Spleen (tissue), 11 donors: ENCODE measurements around the gene TTC24. TPM values are rescaled to one million over a fixed set of nuclear protein-coding genes. Genes with fewer than 3 reads are reported as not detected.

Experiments
- DNase-seq: peaks from one replicate; pipeline ENCODE4 v3.0.0-alpha.2; 2020
- H3K27ac ChIP-seq, 8 donors: fragments of 200-600 bp; sonication (generic) in 7 of 8; 1 replicate in 4 of 8; 2 replicates in 4 of 8; pipeline versions ENCODE4 v1.5.0 to v1.8.0; 2016 to 2021; ENCODE audit warnings: inconsistent platforms in 4 of 8, mild to moderate bottlenecking in 4 of 8, moderate library complexity in 1 of 8
- H3K27me3 ChIP-seq, 7 donors: fragments of 200-600 bp; sonication (generic) in 6 of 7; replicated peaks in 1 of 7; 1 replicate in 4 of 7; 2 replicates in 3 of 7; pipeline versions ENCODE4 v1.5.0 to v1.8.0; 2016 to 2021; ENCODE audit warnings: inconsistent platforms in 3 of 7, mild to moderate bottlenecking in 1 of 7
- H3K36me3 ChIP-seq, 6 donors: fragments of 200-600 bp; sonication (generic) in 5 of 6; 1 replicate in 4 of 6; 2 replicates in 2 of 6; pipeline versions ENCODE4 v1.5.0 to v1.8.0; 2016 to 2021; ENCODE audit warnings: inconsistent platforms in 2 of 6
- H3K4me1 ChIP-seq, 6 donors: fragments of 200-600 bp; sonication (generic) in 5 of 6; 1 replicate in 3 of 6; 2 replicates in 3 of 6; pipeline versions ENCODE4 v1.5.0 to v1.8.0; 2016 to 2021; ENCODE audit warnings: inconsistent platforms in 3 of 6
- H3K4me3 ChIP-seq, 8 donors: fragments of 200-600 bp; sonication (generic) in 7 of 8; 1 replicate in 4 of 8; 2 replicates in 4 of 8; pipeline versions ENCODE4 v1.5.0 to v1.8.0; 2016 to 2021; ENCODE audit warnings: inconsistent platforms in 4 of 8, mild to moderate bottlenecking in 4 of 8, moderate library complexity in 2 of 8
- H3K9me3 ChIP-seq, 8 donors: fragments of 200-600 bp; sonication (generic) in 7 of 8; 1 replicate in 4 of 8; 2 replicates in 4 of 8; pipeline versions ENCODE4 v1.5.0 to v1.8.0; 2016 to 2021; ENCODE audit warnings: inconsistent platforms in 4 of 8
- POLR2A ChIP-seq, 3 donors: fragments of 450-650 bp; IDR thresholded peaks; one replicate each; pipeline ENCODE4 v1.5.1; 2017; ENCODE audit warnings: antibody characterized with exemption in 3 of 3, mild to moderate bottlenecking in 1 of 3
- POLR2AphosphoS5 ChIP-seq, 3 donors: sonication (generic); formaldehyde crosslinking; IDR thresholded peaks; one replicate each; pipeline ENCODE4 v1.5.1; 2017; ENCODE audit warnings: antibody characterized with exemption in 3 of 3
- WGBS, 5 donors: extraction: QIAGEN DNeasy Blood & Tissue Kit in 3 of 5; methylation state at CpG; one replicate each; pipeline versions ENCODE4 v1.1.5 to v1.1.7; 2013 to 2018; 5-methylcytosine and 5-hydroxymethylcytosine counted together
- intact Hi-C: fragments of 100-400 bp; cut with DNase I; formaldehyde crosslinking; loops from one replicate; pipeline ENCODE4 v1.15.0; 2023; ENCODE audit warnings: low total_unique reads
- polyA plus RNA-seq, 3 donors: library from polyadenylated mRNA; stranded (reverse); fragments of 200-250 nt; gene quantifications; one replicate each; pipeline ENCODE4 v1.2.1, GENCODE V29; 2013
- total RNA-seq, 7 donors: library from RNA; depleted of rRNA in 3 of 7; stranded (reverse); fragments of >200 nt in 3 of 7; fragmentation: NEBNext Ultra II Directional in 4 of 7; extraction: Animal tissue kit (Norgen Biotek cat#: 25700) in 4 of 7; gene quantifications; one replicate each; pipeline versions ENCODE4 v1.1.0 to v1.2.1, GENCODE V29; 2016 to 2021
- TF ChIP-seq, protein P1 (sequence below), 11 experiments: fragments of 200-600 bp in 7 of 11; fragments of 450-650 bp in 4 of 11; sonication (generic) in 4 of 11; IDR thresholded peaks in 8 of 11; conservative IDR thresholded peaks in 3 of 11; 1 replicate in 7 of 11; 2 replicates in 4 of 11; pipeline versions ENCODE4 v1.4.0 to v1.8.0; 2016 to 2021; ENCODE audit warnings: antibody characterized with exemption in 11 of 11, inconsistent platforms in 4 of 11, mild to moderate bottlenecking in 1 of 11
- donor health status: healthy with polysubstance abuse.
- donor health status: DM: no; HTN: no; CAD: no; lungs with moderate emphysema.
- donor health status: DM: no; HTN: no; CAD: no.
- donor health status: Bipolar disorder and iron deficiency.
- donor health status: healthy.
- donor health status: DM: no; HTN: no; CAD: no.
- donor health status: DM: yes; HTN: yes; CAD: no.

Gene TTC24
- total and polyA plus RNA-seq, 10 donors = 2.3 to 6.4 (median 4.0) TPM

- H3K9me3 ChIP-seq = no peaks in the 10 kb centered on the region
- no peak overlapping the region for H3K27ac ChIP-seq
- TF ChIP-seq, protein P1, sequence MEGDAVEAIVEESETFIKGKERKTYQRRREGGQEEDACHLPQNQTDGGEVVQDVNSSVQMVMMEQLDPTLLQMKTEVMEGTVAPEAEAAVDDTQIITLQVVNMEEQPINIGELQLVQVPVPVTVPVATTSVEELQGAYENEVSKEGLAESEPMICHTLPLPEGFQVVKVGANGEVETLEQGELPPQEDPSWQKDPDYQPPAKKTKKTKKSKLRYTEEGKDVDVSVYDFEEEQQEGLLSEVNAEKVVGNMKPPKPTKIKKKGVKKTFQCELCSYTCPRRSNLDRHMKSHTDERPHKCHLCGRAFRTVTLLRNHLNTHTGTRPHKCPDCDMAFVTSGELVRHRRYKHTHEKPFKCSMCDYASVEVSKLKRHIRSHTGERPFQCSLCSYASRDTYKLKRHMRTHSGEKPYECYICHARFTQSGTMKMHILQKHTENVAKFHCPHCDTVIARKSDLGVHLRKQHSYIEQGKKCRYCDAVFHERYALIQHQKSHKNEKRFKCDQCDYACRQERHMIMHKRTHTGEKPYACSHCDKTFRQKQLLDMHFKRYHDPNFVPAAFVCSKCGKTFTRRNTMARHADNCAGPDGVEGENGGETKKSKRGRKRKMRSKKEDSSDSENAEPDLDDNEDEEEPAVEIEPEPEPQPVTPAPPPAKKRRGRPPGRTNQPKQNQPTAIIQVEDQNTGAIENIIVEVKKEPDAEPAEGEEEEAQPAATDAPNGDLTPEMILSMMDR (IDR thresholded peaks at IDR 0.05 in 8 of 11, conservative IDR thresholded peaks at IDR 0.05 in 3 of 11) = no peak
- no peak for TF ChIP-seq POLR2AphosphoS5 (IDR thresholded peaks at IDR 0.05)
- TF ChIP-seq POLR2A (IDR thresholded peaks at IDR 0.05) = no peak
- intact Hi-C loops = no loop called here
- no peak for DNase-seq
- H3K4me3 ChIP-seq = no peak overlapping the region
- WGBS, 5 donors = 86 to 95% (median 91%) methylated on average over 8 to 11 of the region's 11 CpGs
- peaks cover 0 to 86% (median 0%) of the 10 kb centered on the region in 6 donors for H3K36me3 ChIP-seq
- no peaks in the 10 kb centered on the region for H3K27me3 ChIP-seq
- no peaks in the 10 kb centered on the region for H3K4me1 ChIP-seq
These were observed 45.8 kb upstream of the TTC24 start for GRCh38 chr1:156533568-156534220.

- TF ChIP-seq POLR2A (IDR thresholded peaks at IDR 0.05) (no peak), POLR2AphosphoS5 (IDR thresholded peaks at IDR 0.05) (no peak)
- TF ChIP-seq, protein P1 (IDR thresholded peaks at IDR 0.05 in 8 of 11, conservative IDR thresholded peaks at IDR 0.05 in 3 of 11) = no peak
- WGBS, 5 donors = 91 to 96% (median 95%) methylated on average over 10 to 12 of the region's 12 CpGs
- H3K4me3 ChIP-seq = no peak overlapping the region
- peaks cover 0 to 86% (median 0%) of the 10 kb centered on the region in 6 donors for H3K36me3 ChIP-seq
- no peaks in the 10 kb centered on the region for H3K27me3 ChIP-seq
- no peaks in the 10 kb centered on the region for H3K4me1 ChIP-seq
- H3K27ac ChIP-seq = no peak overlapping the region
- intact Hi-C loops = no loop called here
- H3K9me3 ChIP-seq = no peaks in the 10 kb centered on the region
- DNase-seq = no peak
These were observed 45.0 kb upstream of the TTC24 start for GRCh38 chr1:156534424-156535060.

DNA sequence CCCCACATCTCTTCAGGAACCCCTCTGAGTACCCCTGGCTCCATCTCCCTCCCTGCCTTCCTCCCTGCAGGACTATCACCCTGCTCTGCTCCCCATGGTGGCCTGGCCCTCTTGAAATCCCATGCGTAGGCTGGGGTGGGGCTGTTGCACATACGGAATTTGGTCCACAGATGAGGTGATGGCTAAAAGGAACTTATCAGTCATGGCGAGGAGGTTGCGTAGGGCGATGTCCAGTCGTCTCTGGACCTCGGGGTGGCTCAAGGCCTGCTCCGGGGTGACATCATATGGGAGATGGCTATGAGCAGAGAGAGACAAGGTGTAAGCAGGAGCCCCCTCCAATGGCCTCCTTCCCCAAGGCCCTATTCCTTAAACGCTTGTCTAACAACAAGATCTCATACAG is 42.5 kb upstream of the TTC24 start:
- Histone ChIP-seq H3K9me3 (no peaks in the 10 kb centered on the region), H3K27ac (no peak overlapping the region), H3K36me3 (peaks cover 0 to 84% (median 0%) of the 10 kb centered on the region in 6 donors), H3K4me3 (no peak overlapping the region), H3K4me1 (no peaks in the 10 kb centered on the region), H3K27me3 (no peaks in the 10 kb centered on the region)
- intact Hi-C loops = no loop called here
- 94 to 99% (median 96%) methylated on average over 9 of the region's 9 CpGs for WGBS, 5 donors
- TF ChIP-seq POLR2A (IDR thresholded peaks at IDR 0.05) (no peak), POLR2AphosphoS5 (IDR thresholded peaks at IDR 0.05) (no peak)
- TF ChIP-seq, protein P1 (IDR thresholded peaks at IDR 0.05 in 8 of 11, conservative IDR thresholded peaks at IDR 0.05 in 3 of 11) = no peak
- no peak for DNase-seq

GRCh38 chr1:156538711-156539440 is 40.6 kb upstream of the TTC24 start:
- Histone ChIP-seq H3K36me3 (peaks cover 0 to 76% (median 0%) of the 10 kb centered on the region in 6 donors), H3K27me3 (no peaks in the 10 kb centered on the region), H3K4me1 (no peaks in the 10 kb centered on the region), H3K4me3 (no peak overlapping the region), H3K9me3 (no peaks in the 10 kb centered on the region), H3K27ac (no peak overlapping the region)
- DNase-seq = no peak
- WGBS, 5 donors = 90 to 92% (median 91%) methylated on average over 10 of the region's 10 CpGs
- TF ChIP-seq POLR2AphosphoS5 (IDR thresholded peaks at IDR 0.05) (no peak), POLR2A (IDR thresholded peaks at IDR 0.05) (no peak)
- TF ChIP-seq, protein P1 (IDR thresholded peaks at IDR 0.05 in 8 of 11, conservative IDR thresholded peaks at IDR 0.05 in 3 of 11) = no peak
- intact Hi-C loops = no loop called here
